Thymus (tissue), 11 donors: ENCODE data around the gene AGPAT3. TPM values are rescaled to one million over a fixed set of nuclear protein-coding genes. Genes with fewer than 3 reads are reported as not detected.

Experiments
- DNase-seq, 9 donors: peaks; one replicate each; pipeline ENCODE4 v3.0.0-alpha.2; 2013; ENCODE audit warnings: low spot score in 9 of 9, low read depth in 6 of 9, missing footprints in 1 of 9
- H3K27ac ChIP-seq, 2 donors: one replicate each; pipeline ENCODE4 v1.5.1; 2013; ENCODE audit warnings: control low read depth in 1 of 2, low read depth in 1 of 2, low read length in 1 of 2, mild to moderate bottlenecking in 1 of 2, moderate library complexity in 1 of 2
- H3K27me3 ChIP-seq, 2 donors: one replicate each; pipeline ENCODE4 v1.5.1; 2013; ENCODE audit warnings: low read length in 1 of 2; ENCODE audit not compliant: control insufficient read depth in 2 of 2, insufficient read depth in 1 of 2
- H3K36me3 ChIP-seq, 2 donors: one replicate each; pipeline ENCODE4 v1.5.1; 2013; ENCODE audit warnings: low read length in 1 of 2, mild to moderate bottlenecking in 1 of 2, moderate library complexity in 1 of 2; ENCODE audit not compliant: control insufficient read depth in 2 of 2, insufficient read depth in 2 of 2
- H3K4me1 ChIP-seq, 2 donors: one replicate each; pipeline ENCODE4 v1.5.1; 2013; ENCODE audit warnings: low read length in 2 of 2; ENCODE audit not compliant: control insufficient read depth in 2 of 2, insufficient read depth in 2 of 2
- H3K4me3 ChIP-seq, 2 donors: one replicate each; pipeline ENCODE4 v1.5.1; 2013; ENCODE audit warnings: low read length in 2 of 2, control low read depth in 1 of 2, mild to moderate bottlenecking in 1 of 2
- H3K9me3 ChIP-seq, 2 donors: one replicate each; pipeline ENCODE4 v1.5.1; 2013; ENCODE audit warnings: low read length in 1 of 2, mild to moderate bottlenecking in 1 of 2; ENCODE audit not compliant: control insufficient read depth in 2 of 2, insufficient read depth in 1 of 2
- WGBS: extraction: QIAGEN DNeasy Blood & Tissue Kit; methylation state at CpG from one replicate; pipeline ENCODE4 v1.1.7; 2013; 5-methylcytosine and 5-hydroxymethylcytosine counted together
- polyA plus RNA-seq: library from polyadenylated mRNA; stranded (reverse); fragments of 200-250 nt; gene quantifications from one replicate; pipeline ENCODE4 v1.2.3, GENCODE V29; 2013
- total RNA-seq: library from RNA; stranded (reverse); fragments of 120-200 nt; gene quantifications from one replicate; pipeline ENCODE4 v1.2.4, GENCODE V29; 2013
- donor health status: healthy.

Gene AGPAT3
- total and polyA plus RNA-seq, 2 donors: 16.2 to 19.8 TPM

DNA sequence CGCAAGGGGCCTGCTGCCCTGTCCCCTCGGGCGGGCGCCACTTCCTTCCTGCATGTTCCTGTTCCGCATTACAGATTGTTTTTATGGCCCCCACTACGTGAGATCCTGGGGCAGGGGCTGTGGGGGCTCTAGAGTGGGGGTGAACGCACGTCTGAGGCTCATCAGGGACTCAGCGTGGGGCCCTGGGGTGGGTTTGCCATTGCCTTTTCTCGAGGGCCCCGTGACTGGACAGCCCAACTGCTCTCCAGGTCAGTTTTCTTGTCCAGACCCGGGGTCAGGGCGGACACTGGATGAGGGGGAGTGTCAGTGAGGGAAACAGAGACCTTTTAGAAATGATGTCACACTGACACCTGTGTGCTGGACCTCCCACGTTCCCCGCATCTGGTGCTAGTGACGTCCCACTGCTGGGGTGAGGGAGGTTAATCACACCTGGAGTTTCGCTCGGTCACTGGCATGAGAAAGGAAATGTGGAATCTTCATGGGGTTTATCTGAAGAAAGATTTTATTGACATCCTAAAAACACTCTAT, 65.9 kb downstream of the AGPAT3 start:
- no peak overlapping the region for H3K27ac ChIP-seq
- DNase-seq: no peak
- peaks cover 0 to 15% of the 10 kb centered on the region in 2 donors for H3K4me1 ChIP-seq
- WGBS: 93% methylated on average over 18 of the region's 18 CpGs
- H3K4me3 ChIP-seq: no peak overlapping the region
- H3K36me3 ChIP-seq: peaks cover 7 to 20% of the 10 kb centered on the region in 2 donors
- H3K9me3 ChIP-seq: no peaks in the 10 kb centered on the region
- no peaks in the 10 kb centered on the region for H3K27me3 ChIP-seq

GRCh38 chr21:43931489-43931888, 66.5 kb downstream of the AGPAT3 start:
- 97% methylated on average over 13 of the region's 13 CpGs for WGBS
- peaks cover 0 to 15% of the 10 kb centered on the region in 2 donors for H3K4me1 ChIP-seq
- H3K27me3 ChIP-seq: no peaks in the 10 kb centered on the region
- no peak overlapping the region for H3K4me3 ChIP-seq
- no peaks in the 10 kb centered on the region for H3K9me3 ChIP-seq
- peaks cover 7 to 20% of the 10 kb centered on the region in 2 donors for H3K36me3 ChIP-seq
- no peak overlapping the region for H3K27ac ChIP-seq
- DNase-seq: no peak

GRCh38 chr21:43932005-43932404, 67.0 kb downstream of the AGPAT3 start:
- H3K4me1 ChIP-seq: peaks cover 0 to 16% of the 10 kb centered on the region in 2 donors
- no peak overlapping the region for H3K27ac ChIP-seq
- no peak overlapping the region for H3K4me3 ChIP-seq
- peaks cover 0 to 1% of the 10 kb centered on the region in 2 donors for H3K9me3 ChIP-seq
- no peak for DNase-seq
- WGBS: 95% methylated on average over 17 of the region's 17 CpGs
- peaks cover 7 to 20% of the 10 kb centered on the region in 2 donors for H3K36me3 ChIP-seq
- no peaks in the 10 kb centered on the region for H3K27me3 ChIP-seq

- Histone ChIP-seq H3K27ac (no peak overlapping the region), H3K9me3 (peaks cover 0 to 6% of the 10 kb centered on the region in 2 donors), H3K4me1 (peaks cover 0 to 20% of the 10 kb centered on the region in 2 donors), H3K27me3 (no peaks in the 10 kb centered on the region), H3K4me3 (no peak overlapping the region), H3K36me3 (peaks cover 7 to 15% of the 10 kb centered on the region in 2 donors)
- 97% methylated on average over 12 of the region's 12 CpGs for WGBS
- DNase-seq: no peak
Observed at GRCh38 chr21:43933199-43933598, 68.2 kb downstream of the AGPAT3 start.

- Histone ChIP-seq H3K4me3 (no peak overlapping the region), H3K36me3 (peaks cover 6 to 12% of the 10 kb centered on the region in 2 donors), H3K4me1 (peaks cover 3 to 21% of the 10 kb centered on the region in 2 donors), H3K9me3 (peaks cover 0 to 6% of the 10 kb centered on the region in 2 donors), H3K27me3 (no peaks in the 10 kb centered on the region), H3K27ac (no peak overlapping the region)
- DNase-seq: no peak
- WGBS: 98% methylated on average over 15 of the region's 15 CpGs
Observed at GRCh38 chr21:43933680-43934079, 68.7 kb downstream of the AGPAT3 start.

- Histone ChIP-seq H3K4me1 (peaks cover 6 to 21% of the 10 kb centered on the region in 2 donors), H3K9me3 (peaks cover 0 to 6% of the 10 kb centered on the region in 2 donors), H3K4me3 (no peak overlapping the region), H3K27me3 (no peaks in the 10 kb centered on the region), H3K36me3 (peaks cover 3 to 12% of the 10 kb centered on the region in 2 donors), H3K27ac (no peak overlapping the region)
- no peak for DNase-seq
- 98% methylated on average over 15 of the region's 15 CpGs for WGBS
Observed at GRCh38 chr21:43934116-43934515, 69.1 kb downstream of the AGPAT3 start.

DNA sequence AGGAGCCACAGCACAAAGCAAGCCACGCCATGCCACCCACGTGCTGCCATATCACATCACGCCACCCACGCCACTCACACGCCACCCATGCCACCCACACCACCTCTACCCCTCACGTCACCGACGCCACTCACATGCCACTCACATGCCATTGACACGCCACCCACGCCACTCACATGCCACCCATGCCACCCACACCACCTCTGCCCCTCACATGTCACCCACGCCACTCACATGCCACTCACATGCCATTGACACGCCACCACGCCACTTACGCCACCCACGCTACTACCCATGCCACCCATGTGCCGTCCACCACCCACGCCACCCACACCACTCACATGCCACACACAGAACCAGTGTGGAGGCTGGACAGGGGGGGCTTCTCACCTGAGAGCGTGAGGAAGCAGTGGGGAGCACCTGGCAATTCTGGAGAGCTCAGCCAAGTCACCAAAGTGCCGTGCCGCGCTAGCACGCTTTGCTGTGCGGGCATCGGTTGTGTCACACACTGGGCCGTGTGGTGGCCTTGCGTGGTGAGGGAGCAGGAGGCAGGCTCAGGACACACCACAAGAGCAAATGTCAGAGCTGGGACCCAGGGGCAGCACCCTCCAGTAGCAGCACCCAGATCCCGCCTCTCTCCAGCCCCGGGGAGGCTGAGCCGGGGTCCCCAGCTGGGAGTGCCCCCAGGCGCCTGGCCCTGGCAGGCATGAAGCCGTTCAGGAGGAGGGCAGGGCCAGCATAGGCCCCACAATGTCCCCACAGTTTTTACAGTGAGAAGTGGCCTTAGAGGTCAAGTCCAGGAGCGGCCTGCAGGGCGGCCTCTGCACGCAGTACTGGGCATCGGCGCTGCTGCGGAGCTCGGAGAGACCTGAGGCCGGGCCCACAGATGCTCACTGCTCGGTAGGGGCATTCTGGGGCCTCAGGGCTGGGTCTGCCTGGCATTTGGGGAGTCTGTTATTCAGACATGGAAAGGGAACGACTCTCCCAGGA, 70.0 kb downstream of the AGPAT3 start:
- no peaks in the 10 kb centered on the region for H3K27me3 ChIP-seq
- no peak overlapping the region for H3K4me3 ChIP-seq
- peaks cover 3 to 6% of the 10 kb centered on the region in 2 donors for H3K36me3 ChIP-seq
- no peak overlapping the region for H3K27ac ChIP-seq
- peaks cover 6 to 19% of the 10 kb centered on the region in 2 donors for H3K4me1 ChIP-seq
- peaks cover 0 to 6% of the 10 kb centered on the region in 2 donors for H3K9me3 ChIP-seq
- WGBS: over 99% methylated on average over 41 of the region's 41 CpGs
- DNase-seq: no peak

DNA sequence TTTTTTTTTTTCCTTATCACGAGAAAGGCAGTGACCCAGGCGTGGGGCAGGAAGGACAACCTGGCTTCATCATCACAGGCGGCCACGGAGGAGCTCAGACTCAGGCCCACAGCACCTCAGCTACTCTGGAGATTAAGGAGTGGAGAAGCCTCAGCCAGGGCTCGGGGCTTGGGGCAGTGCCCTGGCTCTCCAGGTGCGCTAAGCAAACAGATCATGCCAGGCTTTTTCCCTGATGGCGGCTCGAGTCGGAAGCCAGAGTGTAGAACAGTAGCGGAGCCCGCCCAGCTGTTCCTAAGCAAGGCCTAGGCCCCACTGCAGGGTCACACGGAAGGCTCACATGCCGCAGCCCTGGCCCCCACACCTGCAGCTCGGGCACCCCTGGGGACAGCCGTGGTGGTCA, 70.7 kb downstream of the AGPAT3 start:
- Histone ChIP-seq H3K36me3 (peaks cover 3 to 6% of the 10 kb centered on the region in 2 donors), H3K27ac (no peak overlapping the region), H3K4me1 (peaks cover 6 to 19% of the 10 kb centered on the region in 2 donors), H3K4me3 (no peak overlapping the region), H3K9me3 (peaks cover 0 to 6% of the 10 kb centered on the region in 2 donors), H3K27me3 (no peaks in the 10 kb centered on the region)
- 90% methylated on average over 15 of the region's 15 CpGs for WGBS
- no peak for DNase-seq
